Measurements from ENCODE around the gene WWC2.

- TF ChIP-seq ZBTB49 (tag by site-specific recombination; IDR thresholded peaks at IDR 0.05; ENCODE audit: low read depth) (no peak), ZSCAN30 (tag by site-specific recombination; IDR thresholded peaks at IDR 0.05) (no peak), ZNF132 (tag by site-specific recombination; IDR thresholded peaks at IDR 0.05; ENCODE audit: borderline replicate concordance) (no peak), ZNF560 (tag by site-specific recombination; IDR thresholded peaks at IDR 0.05; ENCODE audit: borderline replicate concordance) (no peak), ZNF639 (tag by site-specific recombination; IDR thresholded peaks at IDR 0.05) (no peak), CTCF (tag by site-specific recombination; IDR thresholded peaks at IDR 0.05) (no peak)
These were observed 186.8 kb downstream of the WWC2 start for GRCh38 chr4:183285886-183286285.
